K562 (cell line): Measurements from ENCODE around the gene PRKAG2. TPM values are rescaled to one million over a fixed set of nuclear protein-coding genes. Genes with fewer than 3 reads are reported as not detected.

Experiments used
- ATAC-seq: fragments of 200-7000 bp; cut with Tn5 transposase; 3 replicates; pipeline ENCODE4 v1.9.1; 2020; ENCODE audit warnings: moderate library complexity
- BruUV-seq: library from RNA; stranded (reverse); fragments of 400-500 nt; replicated peaks from 2 replicates; lab custom pipeline; 2021; lab: Mats Ljungman, UMichigan
- CTCF ChIA-PET: fragments of 300-600 bp; formaldehyde crosslinking; extraction: SDS; loops from one replicate; lab custom pipeline; 2021; ENCODE audit warnings: low intra/inter-chr PET ratio; lab: Yijun Ruan, JAX
- POLR2A ChIA-PET: fragments of 300-600, 350-650 bp; sonication (Branson Sonifier 250); formaldehyde crosslinking; extraction: SDS; loops from one replicate; lab custom pipeline; 2021; ENCODE audit warnings: antibody characterized with exemption, inconsistent platforms; lab: Yijun Ruan, JAX
- DNase-seq, 4 experiments: peaks; one replicate each; pipeline versions ENCODE4 v3.0.0 to v3.0.0-alpha.2; 2011 to 2018; ENCODE audit warnings: low spot score in 3 of 4, mixed read lengths in 3 of 4; ENCODE audit errors: extremely low read depth in 1 of 4
- FAIRE-seq: peaks from 2 replicates; lab custom pipeline; 2011; peaks lifted over from hg19 to GRCh38; lab: Jason Lieb, UNC
- H2AFZ ChIP-seq: 2 replicates; pipeline ENCODE4 v1.6.0; 2011; ENCODE audit warnings: low read depth, low read length, control low read depth, inconsistent platforms
- H3K27ac ChIP-seq: fragments of 200-600 bp; 3 replicates; pipeline ENCODE4 v1.8.0; 2011; ENCODE audit warnings: low read depth, mild to moderate bottlenecking, control low read depth, inconsistent platforms, low read length, moderate library complexity, mixed read lengths; ENCODE audit errors: extremely low read depth
- H3K27me3 ChIP-seq, 2 experiments: fragments of 300-600 bp in 1 of 2; 2 replicates in 1 of 2; 3 replicates in 1 of 2; pipeline versions ENCODE4 v1.6.0 to v1.8.0; 2011; ENCODE audit warnings: inconsistent platforms in 2 of 2, low read length in 2 of 2, mild to moderate bottlenecking in 1 of 2, mixed read lengths in 1 of 2, moderate library complexity in 1 of 2; ENCODE audit not compliant: control insufficient read depth in 2 of 2, insufficient read depth in 2 of 2
- H3K36me3 ChIP-seq: fragments of 300-600 bp; 3 replicates; pipeline ENCODE4 v1.8.0; 2011; ENCODE audit warnings: mild to moderate bottlenecking, low read length, inconsistent platforms; ENCODE audit not compliant: control insufficient read depth, insufficient read depth
- H3K4me1 ChIP-seq, 2 experiments: fragments of 200-600 bp in 1 of 2; replicated peaks in 1 of 2; 2 replicates in 1 of 2; 3 replicates in 1 of 2; pipeline versions ENCODE4 v1.5.1 to v1.8.0; 2011; ENCODE audit warnings: inconsistent platforms in 2 of 2, low read length in 2 of 2, mild to moderate bottlenecking in 1 of 2, mixed read lengths in 1 of 2, moderate library complexity in 1 of 2; ENCODE audit not compliant: control insufficient read depth in 2 of 2, insufficient read depth in 2 of 2
- H3K4me2 ChIP-seq: 2 replicates; pipeline ENCODE4 v1.6.1; 2011; ENCODE audit warnings: low read length, control low read depth, inconsistent platforms, mixed read lengths; ENCODE audit not compliant: insufficient read depth
- H3K4me3 ChIP-seq: fragments of 200-600 bp; sonication (generic), shearing (Covaris generic); 2 replicates; pipeline ENCODE4 v1.5.1; 2016; ENCODE audit warnings: control low read depth, inconsistent platforms
- H3K79me2 ChIP-seq: fragments of 200-600 bp; 3 replicates; pipeline ENCODE4 v1.8.0; 2011; ENCODE audit warnings: low read length, inconsistent platforms; ENCODE audit not compliant: control insufficient read depth, insufficient read depth
- H3K9ac ChIP-seq, 2 experiments: 2 replicates each; pipeline versions ENCODE4 v1.6.0 to v1.6.1; 2011; ENCODE audit warnings: low read depth in 2 of 2, low read length in 2 of 2, control low read depth in 1 of 2, inconsistent platforms in 1 of 2, mild to moderate bottlenecking in 1 of 2, mixed read lengths in 1 of 2; ENCODE audit not compliant: insufficient read depth in 1 of 2
- H3K9me1 ChIP-seq: one replicate; pipeline ENCODE4 v1.6.0; 2011; ENCODE audit warnings: inconsistent platforms, mild to moderate bottlenecking, low read length, moderate library complexity; ENCODE audit not compliant: control insufficient read depth, insufficient read depth
- H3K9me3 ChIP-seq: replicated peaks from 2 replicates; pipeline ENCODE4 v1.5.1; 2011; ENCODE audit warnings: low read depth, low read length, inconsistent platforms; ENCODE audit not compliant: control insufficient read depth, insufficient read depth
- H4K20me1 ChIP-seq: replicated peaks from 2 replicates; pipeline ENCODE4 v1.6.1; 2011; ENCODE audit warnings: low read length, inconsistent platforms, mixed read lengths; ENCODE audit not compliant: control insufficient read depth, insufficient read depth
- MCM5 ChIP-seq: fragments of 450-650 bp; IDR thresholded peaks from 2 replicates; pipeline ENCODE4 v1.6.1; 2016; ENCODE audit warnings: low read depth
- MCM7 ChIP-seq, 2 experiments: fragments of 450-650 bp; IDR thresholded peaks; 2 replicates each; pipeline ENCODE4 v1.6.1; 2016 to 2018
- NFE2L1 ChIP-seq: fragments of 450-650 bp; IDR thresholded peaks from 2 replicates; pipeline ENCODE4 v1.6.1; 2016; ENCODE audit warnings: missing genetic modification characterization, low read depth, mild to moderate bottlenecking, missing compliant biosample characterization, moderate library complexity, borderline replicate concordance
- PTBP1 ChIP-seq: fragments of 200-400 bp; formaldehyde crosslinking; IDR thresholded peaks from 2 replicates; pipeline ENCODE4 v1.6.1; 2017; ENCODE audit warnings: low read depth, low read length
- RFX5 ChIP-seq: IDR thresholded peaks from 2 replicates; pipeline ENCODE4 v1.6.1; 2011; ENCODE audit warnings: low read depth, mild to moderate bottlenecking, improper control_type of control experiment, low read length
- SMAD3 ChIP-seq: fragments of 450-650 bp; formaldehyde crosslinking; conservative IDR thresholded peaks from 2 replicates; pipeline ENCODE4 v1.4.0; 2020; ENCODE audit warnings: mild to moderate bottlenecking
- SPI1 ChIP-seq: IDR thresholded peaks from 2 replicates; pipeline ENCODE4 v1.6.1; 2011; ENCODE audit warnings: low read depth, low read length, control low read depth, borderline replicate concordance
- STAG1 ChIP-seq: sonication (generic); formaldehyde crosslinking; IDR thresholded peaks from 2 replicates; pipeline ENCODE4 v1.5.0; 2020; ENCODE audit warnings: missing genetic modification reagents, borderline replicate concordance
- U2AF2 ChIP-seq: fragments of 200-400 bp; formaldehyde crosslinking; optimal IDR thresholded peaks from 2 replicates; pipeline ENCODE3; 2017; ENCODE audit warnings: low read depth, mild to moderate bottlenecking, low read length
- ZBTB33 ChIP-seq: sonication (generic); formaldehyde crosslinking; IDR thresholded peaks from 2 replicates; pipeline ENCODE4 v1.8.1; 2023; ENCODE audit warnings: mild to moderate bottlenecking, missing genetic modification reagents
- ZNF184 ChIP-seq: sonication (generic); formaldehyde crosslinking; IDR thresholded peaks from 2 replicates; pipeline ENCODE4 v1.5.0; 2020; ENCODE audit warnings: missing genetic modification reagents
- ZNF384 ChIP-seq: IDR thresholded peaks from 2 replicates; pipeline ENCODE4 v1.6.1; 2012; ENCODE audit warnings: low read depth, low read length, improper control_type of control experiment
- ZNF512 ChIP-seq: IDR thresholded peaks from 2 replicates; pipeline ENCODE4 v1.6.1; 2016; ENCODE audit warnings: missing genetic modification characterization, missing compliant biosample characterization
- WGBS: fragments of 100-300 bp; shearing (Covaris generic); methylation state at CpG from one replicate; pipeline ENCODE4 v1.1.6; 2016; ENCODE audit warnings: low coverage, mixed read lengths; ENCODE audit not compliant: insufficient coverage; ENCODE audit errors: missing lambda C conversion rate; 5-methylcytosine and 5-hydroxymethylcytosine counted together
- in situ Hi-C: fragments of 300-500 bp; cut with MboI; formaldehyde crosslinking; loops from 4 replicates; pipeline ENCODE4 v1.15.0; 2018; ENCODE audit warnings: inconsistent platforms, mixed read lengths
- intact Hi-C: fragments of 100-400 bp; cut with micrococcal nuclease; formaldehyde crosslinking; loops from 2 replicates; pipeline ENCODE4 v1.14.2; 2022
- polyA plus RNA-seq, 8 experiments: library from polyadenylated mRNA; depleted of rRNA in 4 of 8; stranded (reverse) in 5 of 8; unstranded in 3 of 8; fragments of >200 nt; fragmentation: Nextera tagmentation in 2 of 8; fragmentation: Illumina TruSeq in 1 of 8; extraction: Ambion mirVana in 2 of 8; extraction: Trizol in 1 of 8; gene quantifications; 2 replicates each; pipeline versions ENCODE4 v1.2.1 to v1.2.3, GENCODE V29; 2011 to 2014; ENCODE audit warnings: inconsistent platforms in 1 of 8, missing spikeins in 1 of 8
- total RNA-seq, 7 experiments: library from RNA; depleted of rRNA in 6 of 7; stranded (reverse); fragments of >200 nt in 6 of 7; fragmentation: Illumina TruSeq in 2 of 7; extraction: Trizol in 2 of 7; gene quantifications; 2 replicates each; pipeline versions ENCODE4 v1.2.1 to v1.2.3, GENCODE V29; 2011 to 2021; ENCODE audit warnings: low replicate concordance in 1 of 7
- TF ChIP-seq, protein P1 (sequence below), 3 experiments: IDR thresholded peaks in 2 of 3; conservative IDR thresholded peaks in 1 of 3; 2 replicates each; pipeline ENCODE4 v1.5.1; 2011 to 2012; ENCODE audit warnings: low read length in 3 of 3, mild to moderate bottlenecking in 3 of 3, control low read depth in 2 of 3, improper control_type of control experiment in 1 of 3, inconsistent platforms in 1 of 3, low read depth in 1 of 3, mixed read lengths in 1 of 3, moderate library complexity in 1 of 3; ENCODE audit not compliant: insufficient read depth in 2 of 3
- TF ChIP-seq, protein P2 (sequence below): sonication (generic); formaldehyde crosslinking; IDR thresholded peaks from 2 replicates; pipeline ENCODE4 v1.8.0; 2022; ENCODE audit warnings: missing genetic modification reagents, mild to moderate bottlenecking, borderline replicate concordance

The PRKAG2 gene
- total and polyA plus RNA-seq, 9 of the 15 experiments (the other 6 are each of a cell fraction or from before 2014, with no cell fraction given), result 0.99 to 5.6 (median 3.3) TPM

DNA sequence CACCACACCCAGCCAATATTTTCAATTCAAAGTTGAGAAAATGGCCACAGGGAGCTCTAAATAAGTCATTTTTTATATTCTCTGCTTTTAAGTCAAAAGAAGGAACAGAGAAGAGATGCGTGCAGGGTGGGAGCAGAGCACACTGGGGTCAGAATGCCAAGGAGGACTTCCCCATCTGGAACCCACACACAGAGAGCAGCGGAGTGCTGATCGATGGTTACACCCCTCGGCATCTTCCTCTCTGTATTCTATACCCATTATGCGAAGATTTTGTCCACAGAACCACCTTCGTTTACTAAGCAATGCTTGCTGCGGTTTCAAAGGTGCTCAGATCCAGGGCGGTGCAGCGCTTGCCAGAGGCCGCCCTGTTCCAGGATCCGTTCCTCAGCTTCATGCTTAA, 265.9 kb downstream of the PRKAG2 start:
- Histone ChIP-seq H3K4me3 (no peak overlapping the region), H2AFZ (no peak overlapping the region), H3K27ac (no peak overlapping the region), H3K9me3 (no peaks in the 10 kb centered on the region), H3K79me2 (no peaks in the 10 kb centered on the region), H3K36me3 (no peaks in the 10 kb centered on the region), H3K9me1 (no peaks in the 10 kb centered on the region), H3K9ac (no peak overlapping the region), H4K20me1 (peaks cover 9% of the 10 kb centered on the region; the same call in 1 of the 2 replicates), H3K4me2 (no peak overlapping the region), H3K4me1 (no peaks in the 10 kb centered on the region), H3K27me3 (peaks cover 52 to 71% of the 10 kb centered on the region in 2 experiments)
- ChIA-PET CTCF (no interaction called here), POLR2A (no interaction called here)
- TF ChIP-seq ZBTB33 (CRISPR knock-in tag), result no peak
- TF ChIP-seq MCM7 (IDR thresholded peaks at IDR 0.05), result no peak
- TF ChIP-seq ZNF184 (CRISPR knock-in tag), result no peak
- no peak for TF ChIP-seq RFX5
- TF ChIP-seq, protein P1, sequence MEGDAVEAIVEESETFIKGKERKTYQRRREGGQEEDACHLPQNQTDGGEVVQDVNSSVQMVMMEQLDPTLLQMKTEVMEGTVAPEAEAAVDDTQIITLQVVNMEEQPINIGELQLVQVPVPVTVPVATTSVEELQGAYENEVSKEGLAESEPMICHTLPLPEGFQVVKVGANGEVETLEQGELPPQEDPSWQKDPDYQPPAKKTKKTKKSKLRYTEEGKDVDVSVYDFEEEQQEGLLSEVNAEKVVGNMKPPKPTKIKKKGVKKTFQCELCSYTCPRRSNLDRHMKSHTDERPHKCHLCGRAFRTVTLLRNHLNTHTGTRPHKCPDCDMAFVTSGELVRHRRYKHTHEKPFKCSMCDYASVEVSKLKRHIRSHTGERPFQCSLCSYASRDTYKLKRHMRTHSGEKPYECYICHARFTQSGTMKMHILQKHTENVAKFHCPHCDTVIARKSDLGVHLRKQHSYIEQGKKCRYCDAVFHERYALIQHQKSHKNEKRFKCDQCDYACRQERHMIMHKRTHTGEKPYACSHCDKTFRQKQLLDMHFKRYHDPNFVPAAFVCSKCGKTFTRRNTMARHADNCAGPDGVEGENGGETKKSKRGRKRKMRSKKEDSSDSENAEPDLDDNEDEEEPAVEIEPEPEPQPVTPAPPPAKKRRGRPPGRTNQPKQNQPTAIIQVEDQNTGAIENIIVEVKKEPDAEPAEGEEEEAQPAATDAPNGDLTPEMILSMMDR (IDR thresholded peaks at IDR 0.05 in 2 of 3, conservative IDR thresholded peaks at IDR 0.05 in 1 of 3; ENCODE audit: insufficient read depth in 2 of 3, low read depth in 1 of 3, low read length in 3 of 3), result no peak
- TF ChIP-seq ZNF512 (tag), result no peak
- TF ChIP-seq PTBP1, result no peak
- no peak for TF ChIP-seq MCM5
- TF ChIP-seq SMAD3 (CRISPR knock-in tag), result no peak
- TF ChIP-seq SPI1, result no peak
- TF ChIP-seq NFE2L1 (tag), result no peak
- TF ChIP-seq STAG1 (CRISPR knock-in tag), result no peak
- TF ChIP-seq ZNF384, result no peak
- TF ChIP-seq, protein P2, sequence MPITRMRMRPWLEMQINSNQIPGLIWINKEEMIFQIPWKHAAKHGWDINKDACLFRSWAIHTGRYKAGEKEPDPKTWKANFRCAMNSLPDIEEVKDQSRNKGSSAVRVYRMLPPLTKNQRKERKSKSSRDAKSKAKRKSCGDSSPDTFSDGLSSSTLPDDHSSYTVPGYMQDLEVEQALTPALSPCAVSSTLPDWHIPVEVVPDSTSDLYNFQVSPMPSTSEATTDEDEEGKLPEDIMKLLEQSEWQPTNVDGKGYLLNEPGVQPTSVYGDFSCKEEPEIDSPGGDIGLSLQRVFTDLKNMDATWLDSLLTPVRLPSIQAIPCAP, result no peak
- no peak for TF ChIP-seq U2AF2
- no TSS peak for BruUV-seq
- DNase-seq, result no peak
- ATAC-seq, result no peak
- in situ Hi-C loops, result no loop called here
- 3% methylated on average over 11 of the region's 11 CpGs for WGBS
- no peak for FAIRE-seq
- intact Hi-C loops, result no loop called here
